Body of pancreas (tissue), 4 donors: ENCODE data around the gene ACTN1. TPM values are rescaled to one million over a fixed set of nuclear protein-coding genes. Genes with fewer than 3 reads are reported as not detected.

Experiments used
- ATAC-seq: fragments of 150-250 bp; one replicate; pipeline ENCODE4 v1.9.1; 2016
- DNase-seq, 4 donors: peaks; one replicate each; pipeline ENCODE4 v3.0.0-alpha.2; 2019
- H3K27ac ChIP-seq, 4 donors: fragments of 200-600 bp; sonication (generic); 1 replicate in 3 of 4; 2 replicates in 1 of 4; pipeline versions ENCODE4 v1.5.1 to v1.6.1; 2016 to 2019; ENCODE audit warnings: mild to moderate bottlenecking in 1 of 4, mixed read lengths in 1 of 4, moderate library complexity in 1 of 4
- H3K27me3 ChIP-seq, 2 donors: fragments of 200-600 bp; sonication (generic); one replicate each; pipeline ENCODE4 v1.6.0; 2016; ENCODE audit warnings: mild to moderate bottlenecking in 1 of 2
- H3K36me3 ChIP-seq, 2 donors: fragments of 200-600 bp; sonication (generic); replicated peaks in 1 of 2; 2 replicates each; pipeline ENCODE4 v1.5.1; 2016; ENCODE audit warnings: low read depth in 2 of 2; ENCODE audit not compliant: insufficient read depth in 1 of 2
- H3K4me1 ChIP-seq: fragments of 200-600 bp; sonication (generic); one replicate; pipeline ENCODE4 v1.6.0; 2016
- H3K4me3 ChIP-seq, 2 donors: fragments of 200-600 bp; sonication (generic); 1 replicate in 1 of 2; 2 replicates in 1 of 2; pipeline ENCODE4 v1.5.1; 2016 to 2019
- H3K9me3 ChIP-seq, 3 donors: fragments of 200-600 bp; sonication (generic); 1 replicate in 2 of 3; 2 replicates in 1 of 3; pipeline ENCODE4 v1.5.1; 2016
- POLR2A ChIP-seq, 3 donors: fragments of 450-650 bp; IDR thresholded peaks; one replicate each; pipeline ENCODE4 v1.6.1; 2016; ENCODE audit warnings: antibody characterized with exemption in 3 of 3, mild to moderate bottlenecking in 2 of 3
- WGBS, 2 donors: methylation state at CpG; one replicate each; pipeline ENCODE4 v1.1.5; 2017; 5-methylcytosine and 5-hydroxymethylcytosine counted together
- intact Hi-C: fragments of 100-400 bp; cut with DNase I; formaldehyde crosslinking; loops from one replicate; pipeline ENCODE4 v1.15.1; 2023
- total RNA-seq, 2 donors: library from RNA; depleted of rRNA; stranded (reverse); fragments of >200 nt; gene quantifications; one replicate each; pipeline ENCODE4 v1.1.0, GENCODE V29; 2016
- TF ChIP-seq, protein P1 (sequence below), 7 experiments: fragments of 450-650 bp in 4 of 7; fragments of 200-600 bp in 3 of 7; sonication (generic) in 3 of 7; IDR thresholded peaks; one replicate each; pipeline ENCODE4 v1.5.1; 2016 to 2019; ENCODE audit warnings: antibody characterized with exemption in 7 of 7

ACTN1 gene
- total RNA-seq, 2 donors from 2014 or later: 84.8 to 93.6 TPM

DNA sequence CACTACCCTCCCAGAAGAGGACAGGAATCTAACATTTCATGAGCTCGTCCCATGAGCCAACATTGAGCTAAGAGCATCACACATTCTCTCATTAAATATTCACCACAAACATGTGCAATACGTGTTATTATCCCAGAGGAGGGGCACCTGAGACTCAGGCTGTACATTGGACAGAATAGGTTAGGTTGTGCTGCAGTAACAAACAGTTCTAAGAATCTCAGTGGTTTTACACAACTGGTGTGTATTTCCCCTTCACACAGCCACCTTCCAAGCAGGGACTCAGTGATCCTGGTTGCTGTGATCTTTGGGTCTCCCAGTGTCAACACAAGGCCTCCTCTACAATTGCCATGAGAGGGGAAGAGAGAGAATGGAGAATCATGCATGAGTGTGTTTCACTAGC, 15.0 kb upstream of the ACTN1 start:
- no peak for ATAC-seq

DNA sequence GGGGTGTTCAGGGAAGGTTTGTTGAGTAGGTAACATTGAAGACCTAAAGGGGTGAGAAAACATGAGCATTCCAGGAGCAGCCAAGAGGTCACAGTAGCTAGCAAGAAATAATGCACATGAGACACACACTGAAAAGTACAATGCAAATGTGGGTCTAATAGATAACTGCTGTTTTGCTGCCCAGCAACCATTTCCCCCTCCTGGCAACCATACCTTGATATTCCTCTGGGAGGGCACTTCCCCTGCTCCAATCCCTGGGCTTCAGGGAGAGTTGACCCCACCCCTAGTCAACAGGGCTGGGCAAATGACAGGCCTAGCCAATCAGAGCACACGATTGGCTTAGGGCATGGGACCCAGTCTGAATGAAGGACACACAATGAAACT, 8.5 kb upstream of the ACTN1 start:
- Histone ChIP-seq H3K27me3 (no peaks in the 10 kb centered on the region), H3K36me3 (no peaks in the 10 kb centered on the region), H3K9me3 (no peaks in the 10 kb centered on the region), H3K4me1 (peaks cover 11% of the 10 kb centered on the region), H3K27ac (no peak overlapping the region), H3K4me3 (no peak overlapping the region)
- 67 to 80% methylated on average over 1 of the region's 1 CpG for WGBS, 2 donors
- ATAC-seq: no peak
- no peak for DNase-seq
- intact Hi-C loops: no loop called here
- no peak for TF ChIP-seq POLR2A (IDR thresholded peaks at IDR 0.05)
- TF ChIP-seq, protein P1, sequence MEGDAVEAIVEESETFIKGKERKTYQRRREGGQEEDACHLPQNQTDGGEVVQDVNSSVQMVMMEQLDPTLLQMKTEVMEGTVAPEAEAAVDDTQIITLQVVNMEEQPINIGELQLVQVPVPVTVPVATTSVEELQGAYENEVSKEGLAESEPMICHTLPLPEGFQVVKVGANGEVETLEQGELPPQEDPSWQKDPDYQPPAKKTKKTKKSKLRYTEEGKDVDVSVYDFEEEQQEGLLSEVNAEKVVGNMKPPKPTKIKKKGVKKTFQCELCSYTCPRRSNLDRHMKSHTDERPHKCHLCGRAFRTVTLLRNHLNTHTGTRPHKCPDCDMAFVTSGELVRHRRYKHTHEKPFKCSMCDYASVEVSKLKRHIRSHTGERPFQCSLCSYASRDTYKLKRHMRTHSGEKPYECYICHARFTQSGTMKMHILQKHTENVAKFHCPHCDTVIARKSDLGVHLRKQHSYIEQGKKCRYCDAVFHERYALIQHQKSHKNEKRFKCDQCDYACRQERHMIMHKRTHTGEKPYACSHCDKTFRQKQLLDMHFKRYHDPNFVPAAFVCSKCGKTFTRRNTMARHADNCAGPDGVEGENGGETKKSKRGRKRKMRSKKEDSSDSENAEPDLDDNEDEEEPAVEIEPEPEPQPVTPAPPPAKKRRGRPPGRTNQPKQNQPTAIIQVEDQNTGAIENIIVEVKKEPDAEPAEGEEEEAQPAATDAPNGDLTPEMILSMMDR (IDR thresholded peaks at IDR 0.05): no peak

More for the DNA sequence above, 15.0 kb upstream of the ACTN1 start:
- 86 to 90% methylated on average over 2 of the region's 2 CpGs for WGBS, 2 donors
- Histone ChIP-seq H3K9me3 (no peaks in the 10 kb centered on the region), H3K4me3 (no peak overlapping the region), H3K36me3 (no peaks in the 10 kb centered on the region), H3K27me3 (no peaks in the 10 kb centered on the region), H3K4me1 (no peaks in the 10 kb centered on the region), H3K27ac (no peak overlapping the region)
- intact Hi-C loops: no loop called here
- TF ChIP-seq, protein P1 (IDR thresholded peaks at IDR 0.05): no peak
- no peak for TF ChIP-seq POLR2A (IDR thresholded peaks at IDR 0.05)
- DNase-seq: no peak

DNA sequence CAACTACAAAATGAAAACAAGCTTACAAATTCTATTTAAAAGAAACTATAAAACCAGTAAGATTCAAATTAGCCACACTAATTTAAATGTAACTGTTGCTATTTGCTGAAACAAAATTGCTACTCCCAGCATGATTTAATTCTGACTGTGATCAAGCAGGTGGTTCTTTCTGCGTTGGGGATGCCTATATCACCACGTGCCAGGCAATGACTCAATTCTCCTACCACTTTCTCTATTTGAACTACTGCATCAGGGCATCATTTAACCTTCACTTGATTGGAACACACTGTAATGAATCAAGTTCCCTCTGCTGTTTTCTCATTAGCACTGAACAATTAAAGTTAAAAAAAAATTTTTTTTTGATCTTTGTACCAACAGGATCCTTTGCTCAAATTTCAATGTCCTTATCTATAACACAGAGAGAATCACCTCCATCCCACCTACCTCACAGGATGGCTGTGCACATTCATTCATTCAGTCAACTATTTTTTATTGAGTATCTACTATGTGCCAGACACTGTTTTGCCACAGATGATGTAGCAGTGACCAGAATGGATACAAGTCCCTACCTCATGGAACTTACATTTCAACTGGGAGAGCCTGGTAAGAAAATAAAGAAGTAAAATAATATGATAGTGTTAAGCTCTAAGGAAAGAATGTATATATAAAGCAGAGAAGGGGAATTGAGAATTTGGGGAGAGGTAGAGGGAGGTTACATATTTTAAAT, 8.0 kb upstream of the ACTN1 start:
- TF ChIP-seq, protein P1 (IDR thresholded peaks at IDR 0.05): no peak
- TF ChIP-seq POLR2A (IDR thresholded peaks at IDR 0.05): no peak
- Histone ChIP-seq H3K4me3 (no peak overlapping the region), H3K27ac (no peak overlapping the region), H3K36me3 (no peaks in the 10 kb centered on the region), H3K9me3 (no peaks in the 10 kb centered on the region), H3K27me3 (no peaks in the 10 kb centered on the region), H3K4me1 (peaks cover 16% of the 10 kb centered on the region)
- DNase-seq (no peak), ATAC-seq (no peak)
- 54 to 67% methylated on average over 2 of the region's 2 CpGs for WGBS, 2 donors
- intact Hi-C loops: no loop called here

DNA sequence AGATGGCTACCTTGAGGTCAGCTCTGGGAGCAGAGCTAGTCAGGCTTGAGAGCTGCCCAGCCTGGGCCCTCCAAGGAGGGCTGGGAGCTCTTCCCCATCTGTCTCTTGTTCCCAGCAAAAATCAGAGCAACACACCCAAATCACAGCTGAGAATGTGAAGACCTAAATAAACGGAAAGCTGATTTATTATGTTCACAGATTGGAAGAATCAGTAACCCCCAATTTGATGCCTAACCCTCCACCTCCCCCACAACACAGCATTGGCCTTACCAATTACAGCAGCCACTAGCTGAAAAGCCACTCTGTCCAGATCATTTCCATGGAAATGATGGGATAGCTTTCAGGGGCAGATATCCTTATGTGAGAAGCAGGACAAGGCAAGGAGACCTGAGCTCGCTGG, 7.1 kb upstream of the ACTN1 start:
- Histone ChIP-seq H3K9me3 (no peaks in the 10 kb centered on the region), H3K27me3 (no peaks in the 10 kb centered on the region), H3K4me3 (no peak overlapping the region), H3K27ac (no peak overlapping the region), H3K4me1 (peaks cover 16% of the 10 kb centered on the region), H3K36me3 (no peaks in the 10 kb centered on the region)
- intact Hi-C loops: no loop called here
- WGBS, 2 donors: 78 to 87% methylated on average over 2 of the region's 2 CpGs
- TF ChIP-seq, protein P1 (IDR thresholded peaks at IDR 0.05): no peak
- no peak for TF ChIP-seq POLR2A (IDR thresholded peaks at IDR 0.05)
- no peak for DNase-seq
- ATAC-seq: no peak

DNA sequence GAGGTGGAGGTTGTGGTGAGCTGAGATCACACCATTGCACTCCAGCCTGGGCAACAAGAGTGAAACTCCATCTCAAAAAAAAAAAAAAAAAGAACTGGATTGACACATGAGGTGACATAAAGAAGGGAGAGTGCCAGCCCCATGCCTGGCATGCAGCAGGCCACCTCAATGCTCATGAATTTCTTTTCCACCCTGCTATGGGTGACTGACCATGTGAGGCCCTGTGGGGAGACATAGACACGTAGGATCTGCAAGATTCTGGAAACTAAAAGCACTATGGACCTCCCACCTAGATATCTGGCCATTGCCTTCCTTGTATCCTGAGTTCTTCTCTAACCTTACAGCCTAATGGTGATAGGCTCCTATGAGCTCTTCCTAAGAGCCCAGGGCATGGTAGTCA, 5.6 kb upstream of the ACTN1 start:
- no peak overlapping the region for H3K4me3 ChIP-seq
- 87 to 94% methylated on average over 1 of the region's 1 CpG for WGBS, 2 donors
- no peak for DNase-seq
- no peaks in the 10 kb centered on the region for H3K9me3 ChIP-seq
- no peak overlapping the region for H3K27ac ChIP-seq
- TF ChIP-seq, protein P1 (IDR thresholded peaks at IDR 0.05): no peak
- TF ChIP-seq POLR2A (IDR thresholded peaks at IDR 0.05): no peak
- no peaks in the 10 kb centered on the region for H3K27me3 ChIP-seq
- peaks cover 24% of the 10 kb centered on the region for H3K4me1 ChIP-seq
- no peak for ATAC-seq
- H3K36me3 ChIP-seq: no peaks in the 10 kb centered on the region
- intact Hi-C loops: loop anchor here (5.0 kb wide), 1 partner anchor 77 kb away; no protein-coding TSS in a partner anchor
